Stimulated activated CD8-positive, alpha-beta memory T cell treated with anti-CD3 and anti-CD28 coated beads, Interleukin-12 subunit alpha, Interleukin-12 subunit beta, amount 100 ng/mL, for 1 hour (primary cell): ENCODE measurements around the gene CTDSPL.

Source experiments
- DNase-seq: peaks from one replicate; pipeline ENCODE4 v3.0.0-alpha.2; 2020; ENCODE audit warnings: low read depth

The CTDSPL gene

DNA sequence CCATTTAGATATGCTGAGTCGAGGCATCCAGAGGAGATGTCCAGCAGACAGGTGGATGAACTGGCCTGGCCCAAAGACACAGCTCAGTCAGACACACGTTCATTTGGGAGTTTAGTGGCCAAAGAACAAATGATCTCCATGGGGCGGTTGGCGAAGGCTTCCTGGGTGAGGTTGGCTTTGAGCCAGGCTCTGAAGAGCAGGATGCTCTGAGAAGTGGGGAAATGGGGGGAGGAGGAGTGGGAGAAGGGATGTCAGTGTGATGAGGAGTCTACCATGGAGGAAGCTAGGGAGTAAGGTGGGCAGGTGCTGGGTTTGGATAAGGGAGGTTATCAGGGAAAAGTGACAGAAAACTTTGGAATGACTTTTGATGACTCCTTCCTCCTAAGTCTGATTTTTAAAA is 81.4 kb downstream of the CTDSPL start:
- no peak for DNase-seq

DNA sequence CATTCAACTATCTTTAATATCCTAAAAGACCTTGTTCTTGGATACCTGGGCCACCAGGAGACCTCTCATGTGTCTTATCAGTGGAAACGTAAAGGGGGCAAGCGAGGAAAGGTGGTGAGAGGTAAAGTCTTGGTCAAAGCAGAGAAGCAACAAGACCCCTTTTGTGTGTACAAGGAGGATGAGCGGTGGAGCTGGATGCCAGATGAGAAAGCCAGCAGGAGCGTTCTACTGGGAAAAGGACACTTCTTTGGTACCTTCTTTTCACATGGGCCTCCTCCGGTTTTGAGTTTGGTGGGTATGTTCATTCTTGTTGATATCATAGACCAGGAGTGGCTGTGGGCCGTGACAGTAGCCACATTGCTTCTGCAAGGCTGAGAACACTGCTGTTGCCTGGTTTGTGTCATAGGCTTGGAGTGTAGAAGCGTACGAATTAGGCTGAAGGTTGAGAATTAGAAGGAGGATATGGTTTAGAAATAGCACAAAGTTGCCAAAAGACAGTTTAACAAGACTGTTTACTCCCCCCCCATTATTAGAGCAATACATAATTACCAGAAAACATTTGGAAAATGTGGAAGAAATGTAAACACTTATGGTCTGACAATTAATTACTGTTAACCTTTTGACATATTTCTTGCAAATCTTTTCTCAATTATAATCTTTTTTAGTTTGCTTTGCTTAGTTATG is 82.1 kb downstream of the CTDSPL start:
- DNase-seq, result no peak

GRCh38 chr3:37944391-37944842 is 82.7 kb downstream of the CTDSPL start:
- DNase-seq, result no peak

GRCh38 chr3:37945156-37945806 is 83.6 kb downstream of the CTDSPL start:
- DNase-seq, result no peak

DNA sequence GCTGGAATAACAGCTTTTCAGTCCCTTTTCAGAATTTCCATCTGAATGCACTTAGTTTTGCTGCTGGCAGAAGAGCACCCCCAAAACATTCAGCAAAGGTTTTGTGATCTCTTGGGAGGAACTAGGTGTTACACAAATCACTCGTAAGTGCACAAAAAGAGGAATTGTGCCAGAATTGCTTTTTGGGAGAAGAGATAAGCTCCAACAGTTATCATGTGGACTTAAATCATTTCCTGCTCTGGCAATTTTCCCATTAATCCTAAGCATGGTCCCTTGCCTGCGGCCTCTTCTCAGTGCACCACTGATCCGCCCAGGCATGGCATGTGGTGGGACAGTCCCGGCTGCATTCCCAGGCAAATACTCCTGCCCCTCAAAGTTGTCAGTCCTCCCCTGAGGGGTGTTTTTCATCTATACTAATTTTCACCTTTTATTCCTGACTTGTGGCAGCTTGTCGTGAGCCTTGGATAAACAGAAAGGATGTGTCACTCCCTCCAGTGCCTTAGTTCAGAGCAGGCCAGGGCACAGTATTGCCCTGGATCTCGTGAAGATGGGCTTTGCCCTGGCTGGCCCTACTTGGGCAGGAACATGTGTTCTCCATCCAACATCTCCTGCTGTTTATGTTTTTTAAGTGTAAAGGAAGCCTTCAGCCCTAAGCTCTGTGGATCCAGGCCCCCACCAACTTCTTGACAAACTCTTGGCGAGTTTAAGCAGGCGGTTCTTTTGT is 84.3 kb downstream of the CTDSPL start:
- no peak for DNase-seq

- no peak for DNase-seq
Measured at GRCh38 chr3:37946531-37946889, 84.8 kb downstream of the CTDSPL start.

- DNase-seq, result no peak
Measured at GRCh38 chr3:37949866-37950265, 88.2 kb downstream of the CTDSPL start.

DNA sequence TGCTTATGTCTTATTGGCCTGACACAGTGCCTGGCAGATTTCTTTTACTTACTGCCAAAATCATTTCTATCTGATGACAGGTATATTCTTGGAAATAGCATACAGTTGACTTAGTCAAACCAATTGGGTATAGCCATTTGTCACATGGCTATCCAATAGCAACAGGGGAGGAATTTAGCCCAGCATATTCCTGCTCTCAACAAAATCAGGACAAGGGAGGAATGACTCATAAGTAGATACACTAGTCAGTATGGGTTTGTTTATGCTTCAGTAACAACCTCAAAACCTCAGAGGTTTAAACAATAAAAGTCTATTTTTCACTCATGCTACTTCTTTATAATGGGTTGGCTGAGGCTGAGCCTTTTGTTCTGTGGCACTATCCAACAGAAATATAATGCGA is 90.9 kb downstream of the CTDSPL start:
- no peak for DNase-seq

GRCh38 chr3:37953226-37953625 is 91.5 kb downstream of the CTDSPL start:
- no peak for DNase-seq

GRCh38 chr3:37953707-37954394 is 92.2 kb downstream of the CTDSPL start:
- no peak for DNase-seq

GRCh38 chr3:37954881-37955280 is 93.2 kb downstream of the CTDSPL start:
- DNase-seq, result no peak

DNA sequence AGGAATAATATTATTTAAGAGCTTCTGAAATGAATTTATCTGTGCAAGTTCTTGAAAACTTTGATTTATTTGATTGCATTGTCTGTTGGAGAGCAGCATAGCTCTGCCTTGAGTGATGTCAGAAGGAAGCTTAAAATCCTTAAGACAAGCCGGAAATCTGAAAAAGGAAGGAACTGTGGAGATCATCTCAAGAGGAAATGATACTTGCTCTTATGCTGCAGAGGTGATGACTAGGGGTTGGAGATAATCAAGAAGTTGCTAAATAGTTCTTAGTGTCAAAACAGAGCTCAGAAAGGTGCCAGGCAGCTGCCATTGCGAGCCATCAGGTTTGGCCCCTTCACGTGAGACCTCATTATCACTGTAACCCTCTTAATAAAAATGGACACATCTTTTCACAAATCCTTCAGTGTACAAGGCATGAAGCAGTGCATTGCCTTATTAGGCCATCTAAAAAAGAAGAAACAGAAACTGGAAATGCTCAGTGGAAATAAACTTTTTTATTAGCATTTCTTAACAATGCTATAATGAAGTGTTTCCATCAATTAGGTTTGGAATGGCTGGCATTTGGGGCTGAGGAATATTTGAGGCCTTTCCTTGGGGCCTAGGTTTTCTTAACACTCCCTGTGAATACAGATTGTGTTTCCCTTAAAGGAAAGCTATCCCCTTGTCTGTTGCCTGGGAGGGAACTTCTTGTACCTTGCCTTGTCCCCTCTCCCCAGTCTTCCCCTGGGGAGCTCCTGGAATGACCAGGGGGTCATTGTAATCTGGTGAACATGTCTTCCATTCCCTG is 94.4 kb downstream of the CTDSPL start:
- no peak for DNase-seq

GRCh38 chr3:37956723-37957538 is 95.3 kb downstream of the CTDSPL start:
- DNase-seq, result no peak

DNA sequence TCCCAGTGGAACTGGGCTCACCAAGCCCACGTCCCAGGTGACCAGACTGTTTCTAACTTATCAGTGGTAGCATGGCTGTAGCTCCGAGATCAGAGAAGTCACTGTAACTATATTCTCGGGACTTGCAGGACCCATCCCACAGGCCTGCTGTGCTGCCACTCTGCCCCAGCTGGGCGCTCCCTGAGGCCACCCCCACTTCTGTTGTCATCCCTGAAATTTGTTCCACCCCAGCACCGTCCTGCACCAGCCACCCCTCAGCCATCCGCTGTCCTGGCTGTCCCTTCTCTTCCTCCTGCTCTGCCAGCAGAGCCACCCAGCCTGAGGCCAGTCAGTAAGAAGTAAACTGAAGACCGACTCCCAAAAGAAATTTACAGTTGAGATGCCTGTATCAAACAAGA is 95.9 kb downstream of the CTDSPL start:
- DNase-seq, result no peak

GRCh38 chr3:37961622-37962431 is 100.1 kb downstream of the CTDSPL start:
- no peak for DNase-seq

DNA sequence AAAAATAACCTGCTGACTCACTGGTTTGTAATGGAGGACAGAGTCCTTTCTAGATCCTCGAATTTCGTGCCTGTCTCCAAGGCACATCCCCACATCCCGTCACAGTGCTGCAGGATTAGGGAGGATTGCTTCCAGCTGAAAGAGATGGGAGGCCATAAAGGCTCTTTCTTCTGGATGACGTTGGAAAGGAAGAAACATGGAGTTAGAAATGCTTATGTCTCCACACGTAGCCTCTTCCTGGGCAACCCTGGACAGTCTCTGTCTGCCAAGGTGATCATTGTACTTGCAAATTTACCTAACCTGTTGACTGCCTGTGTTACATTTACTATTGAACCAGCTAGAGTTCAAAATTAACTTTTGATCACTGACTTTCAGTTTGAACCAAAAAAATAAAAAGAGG is 101.3 kb downstream of the CTDSPL start:
- DNase-seq, result no peak

GRCh38 chr3:37963635-37964034 is 102.0 kb downstream of the CTDSPL start:
- no peak for DNase-seq

GRCh38 chr3:37964146-37964545 is 102.5 kb downstream of the CTDSPL start:
- no peak for DNase-seq

DNA sequence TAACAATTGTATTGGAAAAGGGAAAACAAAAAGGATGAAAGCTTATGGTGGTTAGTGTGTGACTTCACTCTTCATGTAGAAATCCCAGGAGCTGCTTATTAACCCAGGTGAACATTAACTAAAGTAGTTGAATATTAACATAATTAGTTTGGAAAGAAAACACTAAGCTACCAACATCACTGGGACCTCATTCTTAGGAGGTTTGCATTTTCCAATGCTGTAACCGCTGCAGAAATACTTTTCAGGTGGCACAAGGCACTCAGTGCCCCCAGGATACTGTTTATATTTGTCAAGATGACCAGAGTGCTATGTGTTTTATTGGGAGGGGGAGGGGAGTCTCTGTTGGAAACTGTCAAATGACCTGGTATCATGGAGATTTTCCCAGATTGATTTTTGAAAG is 103.0 kb downstream of the CTDSPL start:
- no peak for DNase-seq

- DNase-seq, result peak; percentile 28
Measured at GRCh38 chr3:37967260-37967881, 105.7 kb downstream of the CTDSPL start.
